Testis (tissue), 2 donors: ENCODE data around the gene GPR180.

Source experiments
- CTCF ChIP-seq, 3 experiments: fragments of 450-650 bp in 2 of 3; fragments of 200-600 bp in 1 of 3; sonication (generic) in 1 of 3; IDR thresholded peaks; one replicate each; pipeline ENCODE4 v1.5.1; 2016 to 2019; ENCODE audit warnings: antibody characterized with exemption in 3 of 3, mild to moderate bottlenecking in 2 of 3, moderate library complexity in 1 of 3
- POLR2A ChIP-seq: fragments of 450-650 bp; IDR thresholded peaks from one replicate; pipeline ENCODE4 v1.6.1; 2017; ENCODE audit warnings: antibody characterized with exemption, mild to moderate bottlenecking, moderate library complexity

DNA sequence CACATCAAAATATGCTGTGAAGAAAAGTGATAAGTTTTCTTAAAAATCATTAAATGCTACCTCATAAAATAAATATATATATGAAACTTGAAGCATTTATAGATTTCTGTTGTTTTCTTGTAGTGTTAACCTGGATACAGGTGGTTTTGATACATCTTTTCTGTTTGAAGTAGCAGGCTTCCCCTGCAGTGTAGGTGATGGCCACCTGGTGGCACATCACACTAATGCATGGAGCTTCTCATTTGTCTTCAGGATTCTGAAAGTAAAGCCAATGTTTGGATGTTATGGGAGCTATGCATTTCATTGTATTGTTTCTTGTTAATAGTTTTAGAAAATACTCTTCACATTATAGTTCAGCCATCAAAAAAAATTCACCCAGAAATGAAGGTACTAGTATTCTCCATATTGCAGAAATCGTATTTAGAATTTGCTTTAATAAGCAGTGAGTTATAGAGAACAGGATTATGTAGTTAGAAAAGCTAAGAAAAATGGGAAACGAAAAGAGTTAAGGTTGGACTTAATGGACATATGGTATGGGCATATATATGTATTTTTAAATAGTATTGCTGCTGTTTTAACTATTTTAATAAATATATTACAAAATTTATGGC is 18.7 kb downstream of the GPR180 start:
- TF ChIP-seq POLR2A (no peak), CTCF (IDR thresholded peaks at IDR 0.05) (peak; percentile 11 to 64 (median 44))
